Transverse colon (tissue), 4 donors: Measurements from ENCODE around the gene RAB30.

Experiments used
- EP300 ChIP-seq: sonication (generic); formaldehyde crosslinking; IDR thresholded peaks from one replicate; pipeline ENCODE4 v1.6.1; 2017; ENCODE audit warnings: antibody characterized with exemption, low read depth
- POLR2A ChIP-seq: fragments of 450-650 bp; IDR thresholded peaks from one replicate; pipeline ENCODE4 v1.6.1; 2016; ENCODE audit warnings: antibody characterized with exemption, mild to moderate bottlenecking, moderate library complexity
- POLR2AphosphoS5 ChIP-seq, 3 donors: sonication (generic); formaldehyde crosslinking; IDR thresholded peaks; one replicate each; pipeline ENCODE4 v1.6.1; 2016; ENCODE audit warnings: antibody characterized with exemption in 3 of 3
- TF ChIP-seq, protein P1 (sequence below), 5 experiments: fragments of 200-600 bp in 3 of 5; fragments of 450-650 bp in 2 of 5; sonication (generic) in 3 of 5; IDR thresholded peaks; 1 replicate in 2 of 5; 2 replicates in 3 of 5; pipeline ENCODE4 v1.5.1; 2016 to 2017; ENCODE audit warnings: antibody characterized with exemption in 5 of 5, inconsistent platforms in 3 of 5, mild to moderate bottlenecking in 2 of 5, moderate library complexity in 1 of 5

DNA sequence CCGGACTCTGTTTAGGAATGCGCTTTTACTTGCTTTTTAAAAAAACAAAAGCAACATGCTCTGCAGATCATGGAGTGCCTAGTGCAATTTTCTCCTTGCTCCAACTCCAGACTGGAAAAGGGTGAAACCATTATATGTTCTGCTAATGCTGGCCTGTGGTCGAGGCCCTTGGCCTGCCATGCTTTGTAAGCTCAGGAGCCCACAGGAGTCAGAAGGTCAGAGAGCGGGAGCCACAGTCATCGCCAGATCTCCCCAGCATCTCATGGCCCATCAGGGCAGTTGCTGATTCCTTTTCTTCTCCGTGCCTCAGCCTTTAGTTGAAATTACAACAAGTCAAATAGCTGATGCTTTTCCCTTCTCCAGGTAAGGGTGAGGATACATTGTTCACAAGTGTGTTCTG is 89.8 kb downstream of the RAB30 start:
- TF ChIP-seq, protein P1, sequence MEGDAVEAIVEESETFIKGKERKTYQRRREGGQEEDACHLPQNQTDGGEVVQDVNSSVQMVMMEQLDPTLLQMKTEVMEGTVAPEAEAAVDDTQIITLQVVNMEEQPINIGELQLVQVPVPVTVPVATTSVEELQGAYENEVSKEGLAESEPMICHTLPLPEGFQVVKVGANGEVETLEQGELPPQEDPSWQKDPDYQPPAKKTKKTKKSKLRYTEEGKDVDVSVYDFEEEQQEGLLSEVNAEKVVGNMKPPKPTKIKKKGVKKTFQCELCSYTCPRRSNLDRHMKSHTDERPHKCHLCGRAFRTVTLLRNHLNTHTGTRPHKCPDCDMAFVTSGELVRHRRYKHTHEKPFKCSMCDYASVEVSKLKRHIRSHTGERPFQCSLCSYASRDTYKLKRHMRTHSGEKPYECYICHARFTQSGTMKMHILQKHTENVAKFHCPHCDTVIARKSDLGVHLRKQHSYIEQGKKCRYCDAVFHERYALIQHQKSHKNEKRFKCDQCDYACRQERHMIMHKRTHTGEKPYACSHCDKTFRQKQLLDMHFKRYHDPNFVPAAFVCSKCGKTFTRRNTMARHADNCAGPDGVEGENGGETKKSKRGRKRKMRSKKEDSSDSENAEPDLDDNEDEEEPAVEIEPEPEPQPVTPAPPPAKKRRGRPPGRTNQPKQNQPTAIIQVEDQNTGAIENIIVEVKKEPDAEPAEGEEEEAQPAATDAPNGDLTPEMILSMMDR (IDR thresholded peaks at IDR 0.05), result no peak
- no peak for TF ChIP-seq POLR2AphosphoS5 (IDR thresholded peaks at IDR 0.05)
- no peak for TF ChIP-seq POLR2A
- no peak for TF ChIP-seq EP300
